ENCODE results near the gene BNC2. TPM values are rescaled to one million over a fixed set of nuclear protein-coding genes. Genes with fewer than 3 reads are reported as not detected.

BNC2 gene
- total RNA-seq, 1 experiment from 2014 or later = 43.6 TPM

GRCh38 chr9:16434526-16434925 is 435.9 kb downstream of the BNC2 start:
- WGBS (ENCODE audit: extremely low coverage, insufficient read length, low lambda C conversion rate) = 100% methylated on average over 1 of the region's 6 CpGs
- H3K4me1 Mint-ChIP-seq = peaks cover 24 to 37% of the 10 kb centered on the region in 2 experiments

More at GRCh38 chr9:16434526-16434925, 435.9 kb downstream of the BNC2 start:
- peaks cover 2% of the 10 kb centered on the region for H4K20me1 ChIP-seq (ENCODE audit: control insufficient read depth, insufficient read depth, insufficient read length)
- H3K56ac ChIP-seq (ENCODE audit: insufficient read length, low read depth, low read length) = no peak overlapping the region
- TF ChIP-seq CTCF (conservative IDR thresholded peaks at IDR 0.05) = no peak
- no peak overlapping the region for H2AFZ ChIP-seq (ENCODE audit: low read length)
- H2BK5ac ChIP-seq (ENCODE audit: insufficient read length, low read length) = no peak overlapping the region
- no peak overlapping the region for H3K9ac ChIP-seq (ENCODE audit: extremely low read depth, insufficient read length, low read length)
- no peak for DNase-seq
- H3K27ac ChIP-seq (ENCODE audit: insufficient read length, low read depth, low read length) = no peak overlapping the region
- no peaks in the 10 kb centered on the region for H3K27me3 Mint-ChIP-seq (ENCODE audit: low read depth)
- H3T11ph ChIP-seq (ENCODE audit: low read length) = no peak overlapping the region
- no peak overlapping the region for H3K18ac ChIP-seq (ENCODE audit: insufficient read length, low read depth, low read length)
- peaks cover 18 to 38% (median 24%) of the 10 kb centered on the region in 3 experiments for H3K36me3 Mint-ChIP-seq (ENCODE audit: insufficient read depth in 1 of 3, low read depth in 3 of 3)
- no peak overlapping the region for H2BK120ac ChIP-seq (ENCODE audit: low read depth, low read length, poor library complexity, severe bottlenecking)
- no peak overlapping the region for H3K27ac Mint-ChIP-seq
- H2AK5ac ChIP-seq (ENCODE audit: insufficient read length, low read length) = no peak overlapping the region
- H3K14ac ChIP-seq (ENCODE audit: insufficient read depth, low read length) = no peak overlapping the region
- no peaks in the 10 kb centered on the region for H3K79me2 ChIP-seq (ENCODE audit: insufficient read depth, low read length)
- H3K4me2 ChIP-seq (ENCODE audit: insufficient read depth, insufficient read length, low read length) = no peak overlapping the region
- no peaks in the 10 kb centered on the region for H3K23me2 ChIP-seq (ENCODE audit: insufficient read length, low read depth, low read length, poor library complexity, severe bottlenecking)
- no peak overlapping the region for H4K91ac ChIP-seq (ENCODE audit: insufficient read length, low read depth, low read length)
- H3K9me3 ChIP-seq (ENCODE audit: control insufficient read depth, low read depth, low read length) = no peaks in the 10 kb centered on the region
- H3K23ac ChIP-seq (ENCODE audit: insufficient read length, low read depth, low read length) = no peak overlapping the region
- no peak overlapping the region for H4K5ac ChIP-seq (ENCODE audit: insufficient read length, low read depth, low read length)
- no peak overlapping the region for H2BK12ac ChIP-seq (ENCODE audit: insufficient read length, low read depth, low read length)
- no peaks in the 10 kb centered on the region for H3K9me3 Mint-ChIP-seq
- H3K4me1 ChIP-seq (ENCODE audit: insufficient read depth, low read length) = peaks cover 4% of the 10 kb centered on the region; the same call in 1 of the 2 replicates
- H3K4me3 Mint-ChIP-seq = no peak overlapping the region
- H2BK15ac ChIP-seq (ENCODE audit: low read depth, low read length) = no peak overlapping the region
- no peak overlapping the region for H4K8ac ChIP-seq (replicated peaks; ENCODE audit: insufficient read length, low read depth, low read length)
- H2BK20ac ChIP-seq (ENCODE audit: low read depth, low read length, poor library complexity, severe bottlenecking) = no peak overlapping the region
- H3K4ac ChIP-seq (ENCODE audit: low read depth, low read length) = no peak overlapping the region
- no peaks in the 10 kb centered on the region for H3K79me1 ChIP-seq (ENCODE audit: insufficient read depth, low read depth, low read length, poor library complexity, severe bottlenecking)
- no peaks in the 10 kb centered on the region for H3K27me3 ChIP-seq (ENCODE audit: insufficient read depth, low read length)

All from H9 (cell line).